Muscle of back (tissue), 11 donors: ENCODE results near the gene ARID3B. TPM values are rescaled to one million over a fixed set of nuclear protein-coding genes. Genes with fewer than 3 reads are reported as not detected.
"Not testable (repeated sequence)": the region's sequence is repeated elsewhere in the genome, so short reads cannot be mapped to it uniquely, and the experiment has no call there.

ENCODE experiments used
- DNase-seq, 3 donors: peaks; one replicate each; pipeline versions ENCODE4 v3.0.0 to v3.0.0-alpha.2; 2013
- polyA plus RNA-seq, 10 donors: library from polyadenylated mRNA; unstranded; fragments of 120-200 nt; gene quantifications; one replicate each; pipeline ENCODE4 v1.2.1, GENCODE V29; 2013; ENCODE audit not compliant: insufficient read length in 10 of 10

The ARID3B gene
- polyA plus RNA-seq, 10 donors: 3.5 to 6.5 (median 4.9) TPM

DNA sequence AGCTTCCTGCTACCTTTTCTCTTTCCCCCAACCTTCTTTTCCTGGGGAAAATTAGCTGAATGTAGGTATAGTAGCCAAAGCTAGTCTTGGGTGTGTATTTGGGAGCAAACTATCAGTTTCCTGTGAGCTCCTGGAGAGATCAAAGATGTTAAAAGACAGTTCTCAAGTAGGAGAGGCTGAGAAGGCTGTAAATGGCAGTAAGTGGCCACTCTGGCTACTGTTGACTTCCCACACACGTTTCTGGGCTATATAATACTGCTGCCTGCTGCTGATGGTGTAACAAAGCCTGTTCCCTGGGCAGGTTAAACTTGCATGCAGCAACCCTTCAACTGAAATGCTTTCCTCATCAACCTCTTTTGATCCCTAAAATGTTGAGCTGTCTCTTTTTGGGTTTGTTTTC, 27.6 kb downstream of the ARID3B start:
- DNase-seq: no peak

- no peak for DNase-seq
Measured at GRCh38 chr15:74569731-74570070, 28.7 kb downstream of the ARID3B start.

DNA sequence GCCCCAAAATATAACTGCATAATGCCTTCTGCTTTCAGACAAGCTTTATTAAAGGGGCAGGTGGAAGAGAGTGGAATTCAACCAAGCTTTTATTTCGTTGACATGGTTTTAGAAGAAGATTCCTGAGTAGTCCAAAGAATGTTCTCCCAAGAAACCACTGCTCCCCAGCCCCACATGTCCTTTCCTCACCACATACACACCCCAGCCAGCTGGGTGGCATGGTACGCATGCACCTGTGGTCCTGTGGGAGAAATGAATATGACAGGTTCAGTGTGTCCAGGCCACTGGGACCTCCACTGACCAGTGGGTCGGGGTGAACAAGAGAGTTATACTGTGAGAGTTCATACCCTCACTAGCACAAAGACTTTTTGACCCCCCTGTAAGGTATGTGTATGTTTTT, 30.2 kb downstream of the ARID3B start:
- DNase-seq: no peak

DNA sequence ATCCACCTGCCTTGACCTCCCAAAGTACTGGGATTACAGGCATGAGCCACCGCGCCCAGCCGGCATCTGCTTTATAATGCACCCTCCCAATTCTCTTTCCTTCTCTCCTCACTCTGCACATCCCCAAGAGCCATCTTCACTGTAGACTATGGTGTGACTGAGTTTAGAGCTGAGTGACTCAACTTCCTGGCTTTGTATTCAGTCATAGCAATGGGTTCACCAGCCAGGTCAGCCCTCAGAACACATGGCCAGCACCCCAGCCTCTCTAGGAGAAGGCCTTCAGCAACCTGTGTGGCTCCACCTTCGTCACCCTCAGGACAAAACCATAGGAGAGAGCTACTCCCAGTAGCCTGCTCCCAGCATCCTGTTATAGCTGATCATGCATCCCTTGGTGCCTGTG, 33.0 kb downstream of the ARID3B start:
- DNase-seq: no peak

- DNase-seq: no peak
Measured at GRCh38 chr15:74578496-74578994, 37.5 kb downstream of the ARID3B start.

DNA sequence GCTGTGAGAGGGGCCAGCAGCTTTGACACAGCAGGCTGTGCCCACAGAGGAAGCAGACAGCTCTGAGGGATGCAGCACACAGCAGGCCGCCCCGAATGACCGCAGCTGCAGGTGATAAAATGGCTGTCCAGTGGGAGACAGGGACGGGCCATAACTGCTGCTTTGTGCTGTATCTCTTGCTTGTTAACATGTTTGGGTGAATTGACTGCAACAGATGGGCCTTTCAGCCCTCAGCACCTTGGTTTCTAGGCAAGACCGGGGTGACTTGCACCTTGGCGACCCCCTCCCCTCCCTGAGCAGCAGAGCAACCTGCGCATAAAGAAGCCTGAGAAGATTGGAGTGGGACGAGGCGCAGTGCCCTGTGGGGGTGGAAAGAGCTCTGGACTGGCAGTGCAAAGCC, 38.0 kb downstream of the ARID3B start:
- no peak for DNase-seq

GRCh38 chr15:74580538-74581350, 39.7 kb downstream of the ARID3B start:
- DNase-seq: no peak

DNA sequence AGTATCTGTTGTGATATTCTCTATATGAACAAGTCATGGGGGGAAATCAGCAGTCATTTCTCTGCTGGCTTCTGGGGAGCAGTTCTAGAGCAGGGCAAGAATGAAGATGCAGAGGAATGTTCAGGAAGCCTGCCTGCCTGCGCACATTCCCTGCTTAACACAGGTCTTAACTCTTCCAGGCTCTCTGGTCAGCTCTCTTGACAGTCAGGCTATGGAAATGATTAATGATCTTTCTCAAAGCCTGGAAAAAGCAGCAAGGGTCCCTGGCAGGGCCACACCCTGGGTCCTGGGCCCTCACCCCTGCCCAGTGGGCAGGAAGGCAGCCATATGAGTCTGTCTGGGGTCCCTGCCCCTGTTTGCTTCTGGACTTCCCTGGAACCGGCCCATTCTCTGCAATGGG, 43.2 kb downstream of the ARID3B start:
- no peak for DNase-seq

DNA sequence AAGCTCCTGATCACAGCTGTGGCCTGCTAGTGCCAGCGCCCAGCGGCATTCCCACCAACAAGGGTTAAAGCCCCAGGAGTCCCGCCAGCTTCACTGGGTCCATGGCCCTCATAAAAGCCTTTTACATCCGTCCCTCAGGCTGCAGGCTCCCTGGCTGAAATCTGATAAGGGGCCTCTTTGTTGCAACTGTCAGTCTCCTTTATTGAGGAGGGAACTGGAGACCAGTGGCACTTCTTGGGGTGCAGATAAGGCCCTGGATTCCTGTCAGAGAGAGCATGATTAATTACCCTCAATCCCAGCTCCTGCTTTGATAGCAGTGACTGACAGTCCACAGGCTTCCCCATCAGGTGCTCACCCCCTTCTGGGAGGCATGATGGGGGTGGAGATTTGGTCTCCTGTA, 43.8 kb downstream of the ARID3B start:
- no peak for DNase-seq

GRCh38 chr15:74585191-74585590, 44.2 kb downstream of the ARID3B start:
- DNase-seq: no peak

DNA sequence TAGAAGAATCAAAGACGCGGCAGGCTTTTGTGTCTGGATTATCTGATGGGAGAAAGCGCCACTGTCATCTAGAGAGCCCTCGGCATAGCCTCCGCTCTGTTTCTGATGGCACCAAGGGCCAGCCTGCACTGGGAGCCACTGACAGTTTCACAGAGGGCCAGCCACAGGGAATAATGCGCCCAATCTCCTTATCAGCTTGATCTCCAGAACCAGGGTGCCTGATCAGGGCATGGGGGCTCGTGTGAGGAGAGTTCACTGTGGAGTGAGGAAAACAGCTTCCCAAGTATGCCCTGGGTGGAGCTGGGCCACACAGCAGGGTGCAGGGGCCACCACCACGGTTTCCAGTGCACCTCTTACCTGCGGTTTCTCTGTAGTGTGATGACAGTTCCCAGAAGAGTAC, 44.8 kb downstream of the ARID3B start:
- no peak for DNase-seq

DNA sequence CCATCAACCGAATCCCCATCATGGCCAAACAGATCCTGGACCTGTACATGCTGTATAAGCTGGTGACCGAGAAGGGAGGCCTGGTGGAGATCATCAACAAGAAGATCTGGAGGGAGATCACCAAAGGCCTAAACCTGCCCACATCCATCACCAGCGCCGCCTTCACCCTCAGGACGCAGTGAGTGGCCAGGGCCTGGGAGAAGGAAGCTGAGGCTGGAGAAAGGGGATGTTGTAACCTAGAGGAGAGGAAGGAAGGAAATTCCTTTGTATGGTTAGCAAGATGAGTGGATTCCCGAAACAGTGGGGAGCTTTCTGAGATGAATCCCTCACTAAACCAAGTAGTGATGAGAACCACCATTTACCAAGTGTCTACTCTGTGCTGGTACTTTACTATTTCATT, 48.8 kb downstream of the ARID3B start:
- DNase-seq: no peak

- DNase-seq: no peak
Measured at GRCh38 chr15:74592222-74592621, 51.2 kb downstream of the ARID3B start.

DNA sequence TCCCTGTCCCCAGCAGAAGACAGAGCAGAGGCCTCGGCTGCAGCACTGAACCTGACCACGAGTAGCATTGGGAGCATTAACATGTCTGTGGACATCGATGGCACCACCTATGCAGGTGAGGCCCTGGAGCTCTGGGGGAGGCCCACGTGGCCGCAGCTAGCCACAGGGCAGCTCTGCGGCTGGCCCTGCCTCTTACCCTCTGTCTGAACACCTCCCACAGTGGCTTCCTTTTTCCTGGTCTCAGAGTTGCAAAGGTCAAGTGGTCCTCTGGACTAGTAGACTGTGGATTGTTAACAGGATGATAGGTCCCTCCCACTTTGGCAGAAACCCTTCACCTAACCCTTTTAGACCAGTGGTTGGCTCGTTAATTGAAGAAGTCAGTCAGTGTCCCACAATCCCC, 52.1 kb downstream of the ARID3B start:
- no peak for DNase-seq

DNA sequence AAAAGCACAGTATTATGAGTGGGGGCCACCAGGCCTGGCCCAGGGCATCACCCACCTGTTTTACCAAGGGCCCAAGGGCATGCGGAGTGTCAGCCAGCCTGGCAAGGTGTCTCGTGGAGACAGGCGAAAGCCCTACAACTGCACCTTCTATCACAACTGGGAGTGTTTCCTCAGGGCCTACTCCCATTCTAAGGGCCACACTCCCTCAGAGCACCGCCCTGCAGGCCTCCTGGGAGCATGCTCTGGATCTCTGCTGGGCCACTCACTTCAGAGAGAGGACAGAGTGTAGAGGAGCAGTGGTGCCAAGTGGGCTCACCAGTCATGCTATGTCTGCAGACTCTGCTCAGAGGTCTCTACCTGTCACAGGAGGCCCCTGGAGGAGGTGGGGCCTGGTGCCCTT, 53.4 kb downstream of the ARID3B start:
- DNase-seq: no peak

- no peak for DNase-seq
Measured at GRCh38 chr15:74595271-74595670, 54.3 kb downstream of the ARID3B start.

GRCh38 chr15:74596736-74597135, 55.7 kb downstream of the ARID3B start:
- DNase-seq: not testable (repeated sequence)

DNA sequence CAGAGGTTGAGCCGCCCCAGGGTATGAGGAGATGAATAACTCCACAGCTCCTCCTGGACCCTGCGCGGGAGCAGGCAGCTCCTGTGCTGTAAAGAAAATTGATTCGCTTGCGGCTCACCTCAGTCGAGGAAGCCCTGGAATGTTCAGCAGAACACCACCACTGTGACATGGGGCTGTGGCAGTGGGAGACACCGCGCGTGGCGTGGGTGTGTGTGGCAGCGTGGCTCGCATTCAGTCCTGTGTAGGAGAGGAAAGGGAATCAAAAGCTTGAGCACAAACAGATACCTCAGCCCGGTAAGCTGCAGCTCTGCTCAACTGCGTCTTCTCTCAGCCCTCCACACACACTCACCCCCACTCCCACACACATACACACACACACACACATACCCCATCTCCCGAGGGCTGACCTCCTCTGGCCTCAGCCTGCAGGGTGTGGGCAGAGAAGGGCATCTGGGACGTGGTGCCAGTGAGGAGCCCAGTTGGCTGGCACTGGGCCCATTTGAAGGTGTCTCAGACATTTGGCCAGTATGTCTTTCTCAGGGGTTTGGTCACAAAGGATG, 56.2 kb downstream of the ARID3B start:
- not testable (repeated sequence) for DNase-seq

DNA sequence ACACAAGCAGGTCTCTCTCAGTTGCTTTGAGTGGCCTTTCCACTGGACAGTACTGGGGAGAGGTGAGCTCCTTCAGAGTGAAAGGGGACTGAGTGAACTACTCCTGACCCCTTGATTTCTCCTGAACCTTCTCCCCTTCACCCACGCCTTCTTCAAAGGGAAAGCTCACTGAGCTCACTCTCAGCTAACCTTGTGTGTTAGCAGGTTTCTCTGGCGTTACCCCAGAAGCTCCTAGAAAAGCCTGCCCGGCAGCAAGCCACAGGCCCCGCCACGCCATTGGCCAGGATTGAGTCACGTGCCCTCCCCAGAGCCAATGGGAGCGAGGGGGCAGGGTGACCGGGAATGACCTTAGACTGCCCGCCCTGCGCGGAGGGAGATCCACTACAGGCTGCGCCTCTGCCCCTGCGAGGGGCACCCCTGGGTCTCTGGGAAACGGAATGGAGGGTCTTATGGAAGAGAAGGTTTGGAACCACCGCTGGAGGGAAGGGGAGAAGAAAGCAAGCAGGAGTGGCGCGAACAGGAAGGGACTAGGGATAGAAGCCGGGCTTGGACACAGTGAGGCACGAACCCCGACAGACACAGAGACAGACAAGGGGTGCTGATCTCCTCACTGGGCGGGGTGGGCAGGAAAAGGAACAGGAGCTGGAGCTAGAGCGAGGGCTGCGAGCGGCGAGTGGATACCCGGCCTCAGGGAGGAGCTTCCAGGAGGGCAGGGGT, 57.3 kb downstream of the ARID3B start:
- peak; percentile 90 to 97 (median 92) for DNase-seq

- DNase-seq: no peak
Measured at GRCh38 chr15:74599156-74599555, 58.1 kb downstream of the ARID3B start.

DNA sequence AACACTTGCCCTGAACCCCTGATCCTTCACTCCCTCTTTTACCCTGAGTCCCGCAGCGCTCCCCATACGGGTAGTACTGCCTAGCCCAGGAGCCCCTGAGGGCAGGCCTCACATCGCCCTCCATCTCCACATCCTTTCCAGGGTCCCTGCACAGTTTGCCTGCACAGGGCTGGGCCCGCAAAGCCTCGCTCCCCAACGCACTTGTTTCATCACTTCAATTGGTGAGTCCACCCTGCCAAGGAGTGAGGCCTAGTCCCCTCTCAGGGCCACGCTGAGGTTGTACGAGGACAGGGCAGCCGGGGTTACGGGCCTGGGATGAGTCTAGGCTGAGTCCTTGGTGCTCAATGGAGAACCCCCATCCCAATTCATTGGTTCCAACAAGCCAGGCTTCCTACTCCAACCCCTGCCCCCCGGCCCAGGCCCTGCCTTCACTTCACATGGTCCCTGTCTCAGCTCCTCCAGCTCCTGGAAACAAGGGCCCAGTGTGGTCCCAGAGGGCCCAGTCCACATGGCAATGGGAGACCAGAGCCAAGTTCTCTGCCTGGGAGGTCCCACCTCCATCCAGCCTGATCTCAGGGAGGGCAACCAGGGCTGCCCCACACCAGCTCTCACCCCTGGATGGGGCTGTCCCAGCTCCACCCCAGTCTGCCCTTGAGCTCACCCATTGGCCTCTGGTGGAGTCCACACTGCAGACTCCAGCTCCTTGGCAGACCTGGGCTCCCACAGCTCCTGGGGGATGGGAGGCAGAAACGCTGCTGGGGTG, 62.2 kb downstream of the ARID3B start:
- no peak for DNase-seq
